HG03432 (cell line): ENCODE measurements around the gene GPR18.

Experiments
- ATAC-seq: cut with Tn5 transposase; IDR thresholded peaks from one replicate; pipeline ENCODE4 v1.9.1; 2021; ENCODE audit warnings: mild to moderate bottlenecking, moderate library complexity; ENCODE audit not compliant: unreplicated experiment

GPR18 gene

DNA sequence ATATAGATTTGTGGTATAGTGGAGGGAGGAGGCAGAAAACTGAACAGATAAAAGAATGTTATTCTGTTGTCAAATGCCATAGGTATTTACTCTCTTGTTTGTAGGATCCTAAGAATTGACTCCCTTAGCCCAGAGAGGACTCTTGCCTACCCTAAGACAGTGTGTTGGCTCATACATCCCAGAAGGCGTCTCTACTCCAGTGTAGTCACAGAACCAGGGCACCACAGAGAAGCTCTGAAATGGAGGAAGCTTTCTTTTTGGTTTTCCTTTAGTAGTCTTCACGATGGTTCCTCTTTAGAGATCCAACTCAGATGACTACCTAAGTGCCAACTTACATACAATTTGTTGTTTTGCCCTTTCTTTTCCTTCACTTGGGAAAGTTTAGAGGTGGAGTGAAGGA is 35.0 kb upstream of the GPR18 start:
- ATAC-seq, result no peak

DNA sequence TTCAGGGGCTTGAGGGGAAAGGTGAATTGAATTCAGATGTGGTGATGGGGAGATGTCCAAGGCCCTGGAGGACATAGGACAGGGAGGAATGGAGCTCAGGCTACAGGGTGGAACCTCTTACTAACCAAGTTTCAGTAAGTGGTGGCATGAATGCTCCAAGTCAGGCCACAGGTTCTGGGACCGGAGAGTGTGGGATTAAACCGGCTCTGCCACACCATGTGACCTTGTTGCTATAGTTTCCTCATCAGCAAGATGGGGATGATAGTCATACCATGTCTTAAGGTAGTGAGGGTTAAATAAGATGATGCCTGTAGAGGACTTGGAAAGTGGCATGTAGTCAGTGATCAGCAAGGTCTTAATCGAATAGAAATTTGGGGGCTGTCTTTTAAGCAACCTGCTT is 32.7 kb upstream of the GPR18 start:
- no peak for ATAC-seq

DNA sequence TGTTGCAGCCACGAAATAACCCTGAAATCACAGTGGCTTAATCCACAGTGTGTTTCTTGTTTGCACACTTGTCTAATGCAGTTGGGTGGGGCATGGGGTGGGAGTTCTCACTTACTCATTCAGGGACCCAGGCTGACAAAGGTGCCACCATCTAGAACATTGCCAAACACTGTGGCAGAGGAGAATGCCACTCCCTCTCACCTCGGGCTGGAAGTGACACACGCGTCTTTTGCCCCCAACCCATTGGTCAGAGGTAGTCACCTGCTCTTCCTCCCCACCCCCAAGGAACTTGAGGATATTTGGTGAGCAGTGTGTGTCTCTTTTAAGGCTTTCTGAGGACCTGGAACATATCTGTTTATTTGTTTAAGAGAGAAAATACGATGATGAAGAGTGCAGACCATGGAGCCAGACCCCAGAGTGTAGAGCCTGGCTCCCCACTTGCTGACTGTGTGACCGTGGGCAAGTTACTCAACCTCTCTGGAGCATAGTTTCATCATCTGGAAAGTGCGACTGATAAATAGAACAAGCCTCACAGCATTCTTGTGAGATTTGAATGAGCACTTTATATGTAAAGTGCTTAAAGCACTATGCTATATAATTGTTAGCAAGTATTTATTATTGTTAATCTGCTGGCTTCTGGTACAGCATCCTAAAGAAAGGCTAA is 31.6 kb upstream of the GPR18 start:
- no peak for ATAC-seq

DNA sequence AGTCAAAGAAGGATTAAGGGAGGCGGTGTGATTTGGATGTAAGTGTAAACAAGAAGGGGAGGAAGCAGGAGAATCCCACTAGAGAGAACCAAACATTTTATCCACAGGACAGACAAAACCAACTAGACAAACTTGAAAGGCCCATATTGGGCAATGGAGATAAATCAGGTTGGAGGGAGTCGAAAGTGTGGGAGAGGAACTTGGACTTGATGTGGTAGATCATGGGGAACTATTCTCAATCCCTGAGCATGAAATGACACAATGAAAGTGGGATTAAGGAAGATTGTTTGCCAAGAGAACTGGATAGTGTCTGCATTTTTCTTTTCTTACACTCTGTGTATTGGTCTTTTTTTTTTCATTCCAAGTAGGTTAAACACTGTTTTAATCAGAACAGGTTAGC is 31.1 kb upstream of the GPR18 start:
- ATAC-seq, result no peak

DNA sequence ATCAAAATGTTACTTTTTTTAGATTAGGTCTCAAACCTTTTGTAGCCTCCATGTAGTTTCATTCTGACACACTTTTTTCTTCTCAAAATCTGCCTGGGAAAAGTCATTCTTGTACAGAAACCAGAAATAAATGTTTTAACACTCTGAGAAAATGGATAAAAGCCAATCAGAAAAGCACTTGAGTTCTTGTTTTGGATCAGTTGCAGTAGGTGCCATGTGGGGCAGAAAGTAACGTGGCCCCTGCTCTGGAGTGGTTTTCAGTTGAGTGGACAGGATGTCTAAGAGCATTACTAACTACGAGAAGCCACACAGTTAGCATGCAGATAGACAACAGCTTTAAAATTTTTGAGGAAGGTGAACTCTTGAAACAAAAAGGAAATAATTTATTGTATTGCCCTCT is 29.9 kb upstream of the GPR18 start:
- ATAC-seq, result peak; percentile 93

DNA sequence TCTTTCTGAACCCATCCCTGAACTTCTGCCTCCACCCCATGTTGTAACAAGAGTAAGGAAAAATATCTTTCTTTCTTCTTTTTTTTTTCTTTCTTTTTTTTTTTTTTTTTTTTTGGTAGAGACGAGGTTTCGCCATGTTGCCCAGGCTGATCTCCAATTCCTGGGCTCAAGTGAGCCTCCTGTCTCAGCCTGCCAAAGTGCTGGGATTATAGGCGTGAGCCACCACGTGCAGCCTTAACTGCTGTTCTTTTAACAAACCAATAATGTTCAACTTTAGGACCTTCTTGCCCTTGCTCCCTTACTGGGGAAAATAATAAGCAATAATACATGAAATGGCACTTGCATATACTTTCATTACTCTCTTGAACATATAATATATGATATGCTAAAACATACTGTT is 29.4 kb upstream of the GPR18 start:
- ATAC-seq, result no peak

DNA sequence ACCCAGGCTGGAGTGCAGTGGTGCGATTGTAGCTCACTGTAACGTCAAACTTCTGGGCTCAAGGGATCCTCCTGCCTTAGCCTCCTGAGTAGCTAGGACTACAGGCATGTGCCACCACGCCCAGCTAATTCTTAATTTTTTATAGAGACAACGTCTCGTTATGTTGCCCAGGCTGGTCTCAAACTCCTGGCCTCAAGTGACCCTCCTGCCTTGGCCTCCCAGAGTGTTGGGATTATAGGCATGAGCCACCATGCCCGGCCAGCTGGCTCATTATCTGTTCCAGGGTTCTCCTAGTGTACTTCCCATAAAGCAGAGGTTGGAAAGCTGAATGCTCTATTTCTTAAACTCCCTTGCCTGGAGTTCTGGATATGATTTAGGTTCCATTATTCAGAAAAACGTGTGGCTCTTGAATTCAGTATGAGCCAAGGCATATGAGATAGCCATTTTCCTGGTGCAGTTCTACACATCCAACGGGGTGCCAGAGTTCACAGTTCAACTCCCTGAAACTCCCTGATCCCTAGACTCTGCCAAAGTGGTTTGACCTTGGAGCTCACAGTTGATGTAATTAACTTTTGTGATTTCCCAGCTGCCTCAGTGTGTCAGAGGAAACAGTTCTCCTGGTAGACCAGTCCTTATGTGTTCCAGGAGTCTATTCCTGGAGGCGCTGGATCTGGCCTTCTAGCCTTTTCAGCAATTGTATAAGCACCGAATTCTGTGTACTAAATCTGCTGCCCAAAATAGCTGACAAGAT is 27.4 kb upstream of the GPR18 start:
- ATAC-seq, result no peak

DNA sequence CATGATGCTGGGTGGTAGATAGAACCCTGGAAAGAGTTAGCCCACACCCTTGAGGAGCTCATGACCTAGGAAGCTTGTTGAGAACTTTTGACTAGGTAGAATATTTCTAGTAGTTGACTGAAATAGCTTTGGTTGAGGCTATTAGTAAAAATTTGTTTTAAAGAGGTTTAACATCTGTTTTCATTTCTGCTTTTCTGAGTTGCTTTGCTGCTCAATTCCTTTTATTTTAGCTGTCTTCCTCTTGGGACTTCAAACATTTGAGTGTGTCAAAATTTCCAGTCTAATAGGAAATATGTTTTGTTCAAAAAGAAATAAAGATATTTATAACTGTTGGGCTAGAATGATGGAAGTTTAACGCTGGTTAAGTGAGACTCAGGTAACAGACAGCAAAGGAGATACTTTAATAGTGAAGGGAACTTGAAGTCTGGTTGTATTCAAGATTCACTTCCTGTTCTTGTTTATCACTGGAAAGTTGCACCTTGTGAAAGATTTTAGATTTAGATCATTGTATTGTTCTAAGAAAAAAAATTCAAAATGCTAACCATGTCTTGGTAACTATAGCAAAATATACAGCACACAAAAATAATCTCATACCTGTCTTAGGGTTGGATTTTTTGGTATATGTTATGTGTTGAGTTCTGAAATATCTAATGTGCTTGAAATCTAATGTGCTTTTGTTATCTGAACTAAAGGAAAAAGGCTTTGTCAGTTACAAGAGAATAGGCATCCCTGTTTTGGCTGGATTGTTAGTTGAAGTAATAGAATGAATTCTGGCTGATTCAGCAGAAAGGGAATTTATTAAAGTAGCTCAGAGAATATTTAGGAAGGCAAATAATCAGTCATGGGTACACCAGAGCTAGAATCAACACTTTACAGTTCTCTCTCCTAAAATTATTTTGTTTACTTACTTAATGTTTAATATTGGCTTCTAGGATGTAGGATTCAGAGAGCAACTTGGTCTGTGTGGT is 24.4 kb upstream of the GPR18 start:
- ATAC-seq, result peak; percentile 74

DNA sequence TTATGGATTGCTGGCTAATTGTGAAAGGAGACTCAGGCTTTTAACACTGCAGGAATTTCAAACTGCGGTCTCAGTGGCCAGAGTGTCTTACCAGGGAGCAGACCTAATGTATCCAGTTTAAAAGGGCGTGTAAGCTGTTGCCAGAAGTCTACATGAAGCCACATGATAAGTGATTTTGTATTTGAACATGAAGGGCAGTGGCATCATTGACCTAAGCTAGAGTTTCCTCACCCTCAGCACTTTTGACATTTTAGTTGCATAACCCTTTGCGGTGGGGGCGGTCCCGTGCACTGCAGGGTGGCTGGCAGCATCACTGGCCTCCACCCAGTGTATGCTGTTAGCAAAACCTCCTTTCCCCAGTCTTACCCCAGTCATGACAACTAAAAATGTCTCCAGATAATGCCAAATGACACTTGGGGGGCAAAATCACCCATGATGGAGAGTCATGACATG is 23.7 kb upstream of the GPR18 start:
- ATAC-seq, result peak; percentile 82

DNA sequence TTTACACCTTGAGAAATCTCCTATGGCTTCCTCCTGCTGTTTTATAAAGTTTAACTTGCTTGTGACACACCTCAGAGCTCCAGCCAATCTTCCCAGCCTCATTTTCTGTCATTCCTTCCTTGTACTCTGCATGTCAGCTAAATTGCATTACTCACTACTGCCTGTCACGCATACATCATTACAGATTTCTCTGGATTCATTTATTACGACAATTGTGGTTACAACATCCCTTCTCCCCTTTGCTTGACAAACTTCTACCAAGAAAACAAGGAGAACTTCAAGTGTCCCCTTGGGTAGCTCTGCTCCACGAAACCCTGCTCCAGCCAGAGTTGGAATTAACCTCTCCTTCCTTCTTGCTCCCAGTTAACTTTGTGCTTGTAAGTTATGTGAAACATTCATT is 22.0 kb upstream of the GPR18 start:
- ATAC-seq, result no peak

DNA sequence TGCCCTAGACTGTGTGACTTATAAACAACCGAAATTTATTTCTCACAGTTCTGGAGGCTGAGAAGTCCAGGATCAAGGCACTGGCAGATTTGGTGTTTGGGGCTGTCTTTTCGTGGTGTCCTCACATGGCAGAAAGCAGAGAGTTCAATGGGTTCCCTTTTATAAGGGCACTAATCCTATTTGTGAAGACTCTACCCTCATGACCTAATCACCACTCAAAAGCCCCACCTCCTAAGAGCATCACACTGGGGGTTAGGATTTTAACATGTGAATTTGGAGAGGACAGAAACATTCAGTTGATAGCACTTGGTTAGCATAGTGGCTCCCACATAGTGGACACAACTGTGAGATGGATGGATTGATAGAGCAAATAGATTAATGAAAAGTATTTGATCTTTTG is 21.5 kb upstream of the GPR18 start:
- no peak for ATAC-seq

DNA sequence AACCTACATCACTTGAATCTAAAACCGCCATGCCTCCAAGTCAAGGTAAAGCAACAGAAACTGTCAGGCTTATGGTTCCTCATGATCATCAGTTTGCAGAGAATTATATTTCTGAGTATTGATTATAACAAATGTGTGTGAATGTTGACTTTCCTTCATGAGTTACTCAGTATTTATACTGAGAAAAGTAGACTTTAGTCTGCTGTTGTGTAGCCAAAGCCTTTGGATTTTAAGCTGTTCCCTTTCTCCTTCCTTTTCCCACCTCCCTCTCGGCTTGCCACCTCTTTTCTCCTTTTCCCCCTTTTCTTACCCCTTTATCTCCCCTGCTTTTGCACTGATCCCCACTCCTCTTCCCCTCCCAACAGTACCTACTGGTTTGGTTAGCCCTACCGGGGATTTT is 20.7 kb upstream of the GPR18 start:
- ATAC-seq, result no peak

DNA sequence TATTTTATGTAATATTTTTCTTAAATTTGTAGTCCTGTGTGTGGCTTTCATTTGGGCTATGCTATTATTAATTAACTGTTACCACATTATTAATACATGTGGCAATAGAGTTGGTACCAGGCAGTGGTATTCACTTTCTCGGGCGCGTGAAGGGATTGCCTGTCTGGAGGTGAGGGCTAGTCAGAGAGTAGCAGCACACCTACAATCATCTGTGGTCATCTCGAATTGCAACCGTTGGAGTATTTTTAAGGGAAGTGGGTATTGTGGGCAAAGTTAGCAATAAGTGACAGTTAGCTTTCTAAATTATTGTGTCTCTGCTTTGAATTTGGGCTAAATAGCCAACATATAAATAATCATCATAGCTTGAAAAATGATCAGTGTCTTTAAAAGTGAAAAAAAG is 20.0 kb upstream of the GPR18 start:
- ATAC-seq, result no peak

DNA sequence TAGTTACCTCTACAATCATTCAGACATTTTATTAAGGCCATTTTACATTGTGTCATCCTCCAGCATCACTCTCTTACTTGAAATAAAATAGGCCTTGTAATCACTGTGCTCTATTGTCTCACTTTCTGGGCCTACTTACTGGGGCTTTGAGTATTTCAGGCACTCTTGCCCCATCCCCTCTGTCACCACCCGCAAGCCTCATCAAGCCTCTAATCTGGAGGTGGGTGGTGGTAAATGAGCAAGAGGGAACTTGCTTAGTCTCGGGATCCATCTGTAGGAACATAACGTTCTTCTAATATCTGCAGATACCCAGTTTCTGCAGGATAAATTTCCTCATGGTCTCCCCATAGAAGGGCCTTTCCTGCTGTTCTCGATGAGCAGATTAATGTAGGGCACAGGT is 19.4 kb upstream of the GPR18 start:
- no peak for ATAC-seq

DNA sequence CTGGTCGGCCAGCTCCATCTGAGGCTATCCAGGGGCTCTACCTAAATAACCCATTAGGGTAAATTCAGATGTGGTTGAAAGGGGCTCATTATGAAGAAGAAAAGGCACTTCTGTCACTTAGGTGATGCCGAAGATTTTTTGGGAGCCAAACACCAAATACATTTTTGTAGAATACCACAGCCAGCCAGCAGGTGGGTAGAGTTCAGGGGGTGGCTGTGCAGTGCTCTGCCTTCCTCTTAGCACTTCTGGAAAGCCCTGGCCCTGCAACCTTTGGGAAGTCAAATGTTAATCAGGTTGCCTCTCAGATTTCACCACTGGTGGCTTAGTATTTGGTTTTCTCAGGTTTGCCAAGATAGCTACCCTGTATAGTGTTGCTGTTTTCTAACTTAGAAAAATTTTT is 18.5 kb upstream of the GPR18 start:
- ATAC-seq, result no peak

DNA sequence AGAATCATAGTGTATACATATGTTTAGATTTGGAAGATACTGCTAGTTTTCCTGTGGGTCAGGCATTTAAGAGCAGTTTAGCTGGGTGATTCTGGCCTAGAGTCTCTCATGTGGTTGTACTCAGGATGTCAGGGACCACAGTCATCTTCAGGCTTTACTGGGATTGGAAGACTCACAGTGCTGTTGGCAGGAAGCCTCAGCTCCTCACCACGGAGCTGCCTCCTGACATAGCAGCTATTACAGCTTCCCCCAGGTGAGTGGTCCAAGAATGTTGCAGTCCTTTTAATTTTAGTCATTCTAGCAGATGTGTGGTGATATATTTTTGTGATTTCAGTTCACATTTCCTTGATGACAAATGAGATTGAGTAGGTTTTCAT is 16.9 kb upstream of the GPR18 start:
- peak; percentile 52 for ATAC-seq

DNA sequence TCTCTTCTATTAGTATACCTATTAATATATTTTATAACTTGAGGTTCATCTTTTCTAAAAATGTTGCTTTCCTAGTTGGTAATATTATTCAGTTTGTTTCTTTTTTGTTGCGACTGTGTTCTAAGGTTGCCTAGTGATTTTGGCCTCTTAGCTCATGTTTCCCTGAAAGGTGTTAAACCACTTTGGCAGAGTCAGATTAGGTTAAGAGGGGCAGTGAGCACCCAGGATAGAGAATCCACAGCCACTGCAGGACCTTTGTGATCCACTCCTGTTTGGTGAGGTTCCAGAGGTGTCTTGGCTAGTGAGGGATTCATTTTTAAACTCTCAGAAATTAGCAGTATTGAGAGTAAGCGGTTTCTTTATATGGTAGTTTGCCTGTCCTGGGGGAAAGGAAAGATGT is 14.9 kb upstream of the GPR18 start:
- no peak for ATAC-seq

DNA sequence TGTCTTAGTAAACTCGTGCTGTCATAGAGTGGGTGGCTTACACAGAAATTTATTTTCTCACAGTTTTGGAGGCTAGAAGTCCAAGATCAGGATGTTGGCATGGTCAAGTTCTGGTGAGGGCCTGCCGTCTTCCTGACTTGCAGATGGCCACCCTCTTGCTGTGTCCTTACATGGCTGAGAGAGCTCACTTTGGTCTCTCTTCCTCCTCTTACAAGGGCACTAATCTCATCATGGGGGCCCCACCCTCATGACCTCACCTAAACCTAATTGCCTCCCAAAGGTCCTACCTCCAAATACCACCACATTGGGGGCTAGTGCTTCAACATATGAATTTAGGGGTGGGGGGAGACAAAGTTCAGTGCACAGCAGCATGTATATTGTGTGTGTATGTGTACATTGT is 14.3 kb upstream of the GPR18 start:
- ATAC-seq, result no peak

DNA sequence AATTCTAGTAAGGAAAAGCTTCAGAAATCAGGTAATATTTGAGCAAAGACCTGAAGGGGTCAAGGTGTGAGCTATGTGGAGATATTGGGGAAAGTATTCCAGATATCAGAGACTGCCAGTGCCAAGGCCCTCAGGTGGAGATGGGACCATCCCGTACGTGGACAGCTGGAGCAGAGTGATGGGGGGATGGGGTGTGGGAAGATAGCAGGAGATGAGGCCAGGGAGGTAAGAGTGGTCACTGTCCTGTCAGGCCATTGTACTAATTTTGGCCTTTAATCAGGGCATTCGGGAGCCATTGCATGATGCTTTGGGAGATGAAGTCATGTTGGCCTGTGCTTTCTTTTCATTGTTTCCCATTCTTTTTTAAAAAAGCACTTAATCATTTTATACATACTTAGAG is 13.1 kb upstream of the GPR18 start:
- ATAC-seq, result no peak

DNA sequence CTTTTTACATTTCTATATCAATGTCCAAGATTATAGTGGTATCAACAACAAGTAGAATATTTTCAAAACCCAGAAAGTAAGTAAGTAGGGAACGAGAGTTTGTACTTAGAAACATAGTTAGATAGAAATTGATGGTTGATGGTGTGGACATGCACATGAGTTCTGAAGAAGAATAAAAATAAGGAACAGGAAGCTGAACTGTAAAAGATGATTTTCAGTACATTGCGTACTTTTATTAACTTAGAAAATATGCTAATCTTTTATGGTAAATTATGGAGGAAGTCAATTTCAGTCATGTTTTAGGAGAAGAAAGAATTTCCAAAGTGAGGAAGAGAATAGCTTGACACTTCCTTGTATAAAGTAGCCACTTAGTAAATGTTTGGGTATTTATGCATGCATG is 12.3 kb upstream of the GPR18 start:
- ATAC-seq, result no peak

DNA sequence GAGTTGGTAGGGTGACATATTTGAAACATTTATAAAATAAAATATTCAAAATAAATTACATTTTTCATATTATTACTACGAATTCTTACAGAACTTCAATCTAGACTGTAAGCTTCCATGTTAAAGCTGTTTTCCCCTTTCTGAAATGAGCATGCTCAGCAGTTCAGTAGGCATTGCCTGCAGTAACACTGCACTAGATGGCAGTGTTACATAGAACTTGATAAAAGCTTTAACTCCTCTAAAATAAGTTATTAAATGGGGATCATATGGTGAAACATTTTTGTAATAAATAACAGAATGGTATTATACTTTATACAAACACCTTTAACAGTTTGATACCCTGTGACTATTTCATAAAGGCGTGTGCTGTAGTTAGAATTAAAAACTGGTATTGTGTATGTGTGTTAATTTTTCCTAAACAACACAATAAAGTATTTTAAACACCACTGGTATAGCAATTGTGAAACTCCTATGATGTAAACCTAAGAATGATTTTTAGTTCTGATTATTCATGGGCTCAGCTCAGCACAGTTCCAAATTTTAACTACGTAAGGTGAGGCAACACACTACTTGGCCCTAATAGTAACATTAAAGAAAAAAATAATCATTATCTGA is 11.6 kb upstream of the GPR18 start:
- ATAC-seq, result peak; percentile 80
